Measurements from ENCODE around the gene MNX1.

- TF ChIP-seq TAF1 (IDR thresholded peaks at IDR 0.05; ENCODE audit: borderline replicate concordance, low read depth, low read length) (no peak), POLR2AphosphoS5 (IDR thresholded peaks at IDR 0.05; ENCODE audit: low read depth, low read length) (no peak)
Observed at GRCh38 chr7:157059534-157059933, 49.1 kb upstream of the MNX1 start.
